Measurements from ENCODE around the gene ZC3H12A.

The ZC3H12A gene

DNA sequence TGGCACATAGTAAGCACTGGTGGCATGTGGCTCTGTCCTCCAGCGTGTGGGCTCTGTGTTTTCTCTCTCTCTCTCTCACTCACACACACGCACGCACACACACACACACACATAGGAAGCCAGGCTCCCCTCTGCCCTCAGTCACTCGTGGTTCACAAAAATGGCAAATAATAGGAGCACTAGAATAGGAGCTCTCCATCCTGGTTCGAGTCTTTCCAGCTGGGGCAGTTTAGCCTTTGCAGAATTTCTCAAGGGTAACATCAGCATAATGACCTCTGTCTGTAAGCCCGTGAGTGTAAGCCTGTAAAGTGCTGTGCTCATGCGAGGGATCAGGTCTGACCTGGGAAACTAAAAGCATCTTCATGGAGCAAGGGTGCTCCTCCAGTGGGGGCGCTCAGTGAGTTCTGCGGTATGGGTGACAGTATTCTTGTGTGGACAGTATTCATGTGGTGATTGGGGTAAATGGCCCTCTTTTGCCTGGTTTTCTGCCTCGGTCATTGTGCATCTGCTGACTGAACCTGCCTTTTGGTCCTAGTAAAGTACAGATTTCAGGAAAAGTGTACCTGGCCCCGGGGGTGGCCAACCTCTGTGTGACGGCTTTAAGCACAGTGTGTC, 842 bp upstream of the ZC3H12A start (continued):
- TF ChIP-seq CTCF (tag by site-specific recombination; IDR thresholded peaks at IDR 0.05) (0 out of 2 replicates have a peak, but pooled peaks have one; percentile 9), ZNF266 (tag by site-specific recombination; IDR thresholded peaks at IDR 0.05; ENCODE audit: low read depth) (no peak)

GRCh38 chr1:37474697-37475379, 458 bp downstream of the ZC3H12A start:
- peaks cover 18% of the 10 kb centered on the region for H3K4me1 ChIP-seq (ENCODE audit: control insufficient read depth, insufficient read depth, low read length)
- ChIA-PET POLR2A (interaction anchor here (0.6 to 4.6 kb wide), 12 partner anchors 10 to 425 kb away, joined by 3 to 43 read pairs (median 4); partner anchors contain the start of genes MEAF6 and SNIP1), CTCF (interaction anchor here (1.3 to 10.7 kb wide), 4 partner anchors 9 to 207 kb away, joined by 6 to 127 read pairs (median 6); no protein-coding TSS in a partner anchor)
- TF ChIP-seq ZNF274 (IDR thresholded peaks at IDR 0.05; ENCODE audit: low read length) = no peak
- no peak for TF ChIP-seq ZNF274 (tag by site-specific recombination; IDR thresholded peaks at IDR 0.05; ENCODE audit: borderline replicate concordance)
- TF ChIP-seq ZBTB26 (tag by site-specific recombination; optimal IDR thresholded peaks at IDR 0.05) = peak; percentile 58
- no peak for TF ChIP-seq WT1 (tag by site-specific recombination; IDR thresholded peaks at IDR 0.05)
- peak; percentile 15 for TF ChIP-seq ZNF600 (tag by site-specific recombination; IDR thresholded peaks at IDR 0.05)
- no peak for TF ChIP-seq ZNF623 (tag by site-specific recombination; IDR thresholded peaks at IDR 0.05)
- TF ChIP-seq ELK4 (IDR thresholded peaks at IDR 0.05; ENCODE audit: borderline replicate concordance, low read depth, low read length) = no peak
- TF ChIP-seq ZNF561 (tag by site-specific recombination; IDR thresholded peaks at IDR 0.05; ENCODE audit: borderline replicate concordance) = no peak
- TF ChIP-seq HOXA7 (CRISPR knock-in tag; IDR thresholded peaks at IDR 0.05; ENCODE audit: borderline replicate concordance) = no peak
- no peak for TF ChIP-seq ZNF132 (tag by site-specific recombination; IDR thresholded peaks at IDR 0.05; ENCODE audit: borderline replicate concordance)
- TF ChIP-seq ZNF426 (tag by site-specific recombination; IDR thresholded peaks at IDR 0.05) = no peak
- no peak for TF ChIP-seq ZNF302 (tag by site-specific recombination; IDR thresholded peaks at IDR 0.05; ENCODE audit: low read depth)
- TF ChIP-seq, protein P1, sequence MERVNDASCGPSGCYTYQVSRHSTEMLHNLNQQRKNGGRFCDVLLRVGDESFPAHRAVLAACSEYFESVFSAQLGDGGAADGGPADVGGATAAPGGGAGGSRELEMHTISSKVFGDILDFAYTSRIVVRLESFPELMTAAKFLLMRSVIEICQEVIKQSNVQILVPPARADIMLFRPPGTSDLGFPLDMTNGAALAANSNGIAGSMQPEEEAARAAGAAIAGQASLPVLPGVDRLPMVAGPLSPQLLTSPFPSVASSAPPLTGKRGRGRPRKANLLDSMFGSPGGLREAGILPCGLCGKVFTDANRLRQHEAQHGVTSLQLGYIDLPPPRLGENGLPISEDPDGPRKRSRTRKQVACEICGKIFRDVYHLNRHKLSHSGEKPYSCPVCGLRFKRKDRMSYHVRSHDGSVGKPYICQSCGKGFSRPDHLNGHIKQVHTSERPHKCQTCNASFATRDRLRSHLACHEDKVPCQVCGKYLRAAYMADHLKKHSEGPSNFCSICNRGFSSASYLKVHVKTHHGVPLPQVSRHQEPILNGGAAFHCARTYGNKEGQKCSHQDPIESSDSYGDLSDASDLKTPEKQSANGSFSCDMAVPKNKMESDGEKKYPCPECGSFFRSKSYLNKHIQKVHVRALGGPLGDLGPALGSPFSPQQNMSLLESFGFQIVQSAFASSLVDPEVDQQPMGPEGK (tag by site-specific recombination; IDR thresholded peaks at IDR 0.05) = peak; percentile 31; the same call in 1 of the 2 replicates
- TF ChIP-seq ZNF335 (tag by site-specific recombination; conservative IDR thresholded peaks at IDR 0.05) = peak; percentile 30
- TF ChIP-seq, protein P2, sequence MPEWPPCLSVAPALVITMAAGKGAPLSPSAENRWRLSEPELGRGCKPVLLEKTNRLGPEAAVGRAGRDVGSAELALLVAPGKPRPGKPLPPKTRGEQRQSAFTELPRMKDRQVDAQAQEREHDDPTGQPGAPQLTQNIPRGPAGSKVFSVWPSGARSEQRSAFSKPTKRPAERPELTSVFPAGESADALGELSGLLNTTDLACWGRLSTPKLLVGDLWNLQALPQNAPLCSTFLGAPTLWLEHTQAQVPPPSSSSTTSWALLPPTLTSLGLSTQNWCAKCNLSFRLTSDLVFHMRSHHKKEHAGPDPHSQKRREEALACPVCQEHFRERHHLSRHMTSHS (tag by site-specific recombination; IDR thresholded peaks at IDR 0.05) = no peak
- peaks cover 0 to 44% of the 10 kb centered on the region in 2 experiments; a peak in 1 of 3 replicates for H3K36me3 ChIP-seq (ENCODE audit: control insufficient read depth in 2 of 2, insufficient read depth in 1 of 2, low read length in 2 of 2)
- H3K4me3 ChIP-seq (ENCODE audit: low read depth, low read length) = peak overlapping the region; percentile 71
- no peaks in the 10 kb centered on the region for H3K9me3 ChIP-seq (ENCODE audit: control insufficient read depth, insufficient read depth, low read depth, low read length)
- H3K27ac ChIP-seq (ENCODE audit: extremely low read depth, low read depth, low read length) = peak overlapping the region; percentile 42; the same call in 1 of the 2 replicates
